Activated B cell treated with CpG ODN at 0.5 μM for 24 hours (primary cell): ENCODE data around the gene DCHS2. TPM values are rescaled to one million over a fixed set of nuclear protein-coding genes. Genes with fewer than 3 reads are reported as not detected.

Experiments used
- ATAC-seq: fragments of 200-7000 bp; cut with Tn5 transposase; one replicate; pipeline ENCODE4 v1.10.0; 2021; ENCODE audit warnings: low read depth, mild to moderate bottlenecking, moderate library complexity
- CTCF ChIA-PET: fragments of 350-600 bp; sonication (Branson Sonifier 250); formaldehyde crosslinking; loops from one replicate; lab custom pipeline; 2021; ENCODE audit warnings: antibody characterized with exemption; lab: Charles Lee
- POLR2A ChIA-PET: fragments of 350-600 bp; sonication (Branson Sonifier 250); formaldehyde crosslinking; loops from one replicate; lab custom pipeline; 2021; ENCODE audit warnings: antibody characterized with exemption; lab: Charles Lee
- DNase-seq: peaks from one replicate; pipeline ENCODE4 v3.0.0; 2022
- H3K27ac Mint-ChIP-seq: one replicate; pipeline ENCODE4 v1.8.0; 2020; ENCODE audit warnings: mixed read lengths
- H3K27me3 Mint-ChIP-seq: one replicate; pipeline ENCODE4 v1.8.0; 2021; ENCODE audit warnings: mixed read lengths
- H3K36me3 Mint-ChIP-seq: one replicate; pipeline ENCODE4 v1.8.0; 2021; ENCODE audit warnings: low read depth, mixed read lengths
- H3K4me1 Mint-ChIP-seq: one replicate; pipeline ENCODE4 v1.8.0; 2021; ENCODE audit warnings: mixed read lengths
- H3K4me3 Mint-ChIP-seq: one replicate; pipeline ENCODE4 v1.8.0; 2020; ENCODE audit warnings: mild to moderate bottlenecking, mixed read lengths
- H3K9me3 Mint-ChIP-seq: one replicate; pipeline ENCODE4 v1.8.0; 2020; ENCODE audit warnings: mixed read lengths
- CTCF ChIP-seq: fragments of 200-600 bp; IDR thresholded peaks from one replicate; pipeline ENCODE4 v1.8.0; 2022; ENCODE audit warnings: antibody characterized with exemption, mild to moderate bottlenecking
- intact Hi-C: fragments of 100-400 bp; cut with micrococcal nuclease; formaldehyde crosslinking; loops from one replicate; pipeline ENCODE4 v1.15.1; 2024
- total RNA-seq: library from RNA; stranded (reverse); gene quantifications from 2 replicates; pipeline ENCODE4 v1.2.3, GENCODE V29; 2022

DCHS2 gene
- total RNA-seq, 1 donor from 2014 or later = 0.13 TPM

- no peak for TF ChIP-seq CTCF
- Mint-ChIP-seq H3K4me1 (peaks cover 18% of the 10 kb centered on the region), H3K27me3 (peaks cover 50% of the 10 kb centered on the region), H3K27ac (no peak overlapping the region), H3K36me3 (peaks cover 4% of the 10 kb centered on the region), H3K4me3 (peak overlapping the region; percentile 84), H3K9me3 (no peaks in the 10 kb centered on the region)
- ChIA-PET CTCF (interaction anchor here (1.0 kb wide), 2 partner anchors 12 to 16 kb away, joined by 3 to 6 read pairs; no protein-coding TSS in a partner anchor), POLR2A (no interaction called here)
- intact Hi-C loops = loop anchor here (2.0 to 5.0 kb wide), 2 partner anchors 74 to 698 kb away; no protein-coding TSS in a partner anchor
- DNase-seq = peak; percentile 27
- peak; percentile 77 for ATAC-seq
These were observed 837 bp downstream of the DCHS2 start for GRCh38 chr4:154490583-154491340.

GRCh38 chr4:154490234-154490582 lies 1.4 kb downstream of the DCHS2 start:
- intact Hi-C loops = loop anchor here (2.0 to 5.0 kb wide), 2 partner anchors 73 to 698 kb away; no protein-coding TSS in a partner anchor
- CTCF ChIA-PET = no interaction called here
- peak overlapping the region; percentile 84 for H3K4me3 Mint-ChIP-seq

GRCh38 chr4:154489558-154490233 lies 1.9 kb downstream of the DCHS2 start:
- no peak for ATAC-seq
- no peak for DNase-seq
- Mint-ChIP-seq H3K4me3 (no peak overlapping the region), H3K4me1 (peaks cover 18% of the 10 kb centered on the region), H3K36me3 (peaks cover 4% of the 10 kb centered on the region), H3K27me3 (peaks cover 46% of the 10 kb centered on the region), H3K27ac (no peak overlapping the region), H3K9me3 (no peaks in the 10 kb centered on the region)
- CTCF ChIA-PET = no interaction called here
- intact Hi-C loops = loop anchor here (2.0 to 5.0 kb wide), 2 partner anchors 73 to 697 kb away; no protein-coding TSS in a partner anchor
- POLR2A ChIA-PET = no interaction called here
- TF ChIP-seq CTCF = no peak

More at GRCh38 chr4:154490234-154490582, 1.4 kb downstream of the DCHS2 start:
- ATAC-seq (no peak), DNase-seq (no peak)
- no peaks in the 10 kb centered on the region for H3K9me3 Mint-ChIP-seq
- POLR2A ChIA-PET = no interaction called here
- no peak overlapping the region for H3K27ac Mint-ChIP-seq
- H3K27me3 Mint-ChIP-seq = peaks cover 48% of the 10 kb centered on the region
- H3K36me3 Mint-ChIP-seq = peaks cover 4% of the 10 kb centered on the region
- no peak for TF ChIP-seq CTCF
- H3K4me1 Mint-ChIP-seq = peaks cover 18% of the 10 kb centered on the region

- Mint-ChIP-seq H3K4me3 (no peak overlapping the region), H3K36me3 (peaks cover 4% of the 10 kb centered on the region), H3K9me3 (no peaks in the 10 kb centered on the region), H3K27me3 (peaks cover 28% of the 10 kb centered on the region), H3K4me1 (peaks cover 13% of the 10 kb centered on the region), H3K27ac (no peak overlapping the region)
- ATAC-seq (no peak), DNase-seq (no peak)
- ChIA-PET CTCF (no interaction called here), POLR2A (no interaction called here)
- intact Hi-C loops = no loop called here
- no peak for TF ChIP-seq CTCF
These were observed 4.5 kb downstream of the DCHS2 start for GRCh38 chr4:154487145-154487544.

GRCh38 chr4:154485127-154485773 lies 6.3 kb downstream of the DCHS2 start:
- POLR2A ChIA-PET = no interaction called here
- DNase-seq = no peak
- no peak for TF ChIP-seq CTCF
- intact Hi-C loops = no loop called here
- H3K27ac Mint-ChIP-seq = no peak overlapping the region
- CTCF ChIA-PET = no interaction called here
- H3K4me1 Mint-ChIP-seq = no peaks in the 10 kb centered on the region
- H3K36me3 Mint-ChIP-seq = no peaks in the 10 kb centered on the region
- H3K4me3 Mint-ChIP-seq = no peak overlapping the region
- no peaks in the 10 kb centered on the region for H3K9me3 Mint-ChIP-seq
- H3K27me3 Mint-ChIP-seq = peaks cover 16% of the 10 kb centered on the region
- ATAC-seq = peak; percentile 47
